ENCODE data around the gene LRFN5.

Gene LRFN5

GRCh38 chr14:41783403-41783802 is 176.7 kb downstream of the LRFN5 start:
- no peak for DNase-seq

GRCh38 chr14:41785696-41786095 is 179.0 kb downstream of the LRFN5 start:
- no peak for DNase-seq

GRCh38 chr14:41799817-41800216 is 193.1 kb downstream of the LRFN5 start:
- DNase-seq, result no peak

- DNase-seq, result no peak
Observed at GRCh38 chr14:41805633-41806032, 199.0 kb downstream of the LRFN5 start.

- no peak for DNase-seq
Observed at GRCh38 chr14:41806366-41806975, 199.8 kb downstream of the LRFN5 start.

- no peak for DNase-seq
Observed at GRCh38 chr14:41810362-41810761, 203.7 kb downstream of the LRFN5 start.

- no peak for DNase-seq
Observed at GRCh38 chr14:41817626-41818025, 210.9 kb downstream of the LRFN5 start.

- peak; percentile 3 for DNase-seq
Observed at GRCh38 chr14:41824441-41824840, 217.8 kb downstream of the LRFN5 start.

- no peak for DNase-seq
Observed at GRCh38 chr14:41825622-41826021, 218.9 kb downstream of the LRFN5 start.

GRCh38 chr14:41830714-41831406 is 224.2 kb downstream of the LRFN5 start:
- DNase-seq, result no peak

GRCh38 chr14:41839661-41840060 is 233.0 kb downstream of the LRFN5 start:
- no peak for DNase-seq

- DNase-seq, result no peak
Observed at GRCh38 chr14:41859336-41859735, 252.7 kb downstream of the LRFN5 start.

- no peak for DNase-seq
Observed at GRCh38 chr14:41860586-41860985, 253.9 kb downstream of the LRFN5 start.

GRCh38 chr14:41865894-41866293 is 259.2 kb downstream of the LRFN5 start:
- no peak for DNase-seq

GRCh38 chr14:41868396-41868795 is 261.7 kb downstream of the LRFN5 start:
- DNase-seq, result no peak

- no peak for DNase-seq
Observed at GRCh38 chr14:41872931-41873685, 266.4 kb downstream of the LRFN5 start.

GRCh38 chr14:41873686-41874317 is 267.1 kb downstream of the LRFN5 start:
- DNase-seq, result no peak

GRCh38 chr14:41875116-41875515 is 268.4 kb downstream of the LRFN5 start:
- DNase-seq, result no peak

- no peak for DNase-seq
Observed at GRCh38 chr14:41878321-41878720, 271.6 kb downstream of the LRFN5 start.

- no peak for DNase-seq
Observed at GRCh38 chr14:41891624-41892023, 284.9 kb downstream of the LRFN5 start.

GRCh38 chr14:41899416-41899815 is 292.7 kb downstream of the LRFN5 start:
- DNase-seq, result no peak

GRCh38 chr14:41900644-41901043 is 294.0 kb downstream of the LRFN5 start:
- no peak for DNase-seq

GRCh38 chr14:41901089-41901488 is 294.4 kb downstream of the LRFN5 start:
- no peak for DNase-seq

Data from activated CD4-positive, alpha-beta T cell treated with anti-CD3 and anti-CD28 coated beads, Interleukin-10, Interleukin-2, amounts not matched to agents 100 ng/mL and 50 ng/mL, durations not matched to agents 16 hours and 8 hours (primary cell).